Measurements from ENCODE around the gene SLC6A7.

SLC6A7 gene

GRCh38 chr5:150175076-150175475 lies 14.8 kb upstream of the SLC6A7 start:
- FAIRE-seq: no peak

GRCh38 chr5:150175536-150175935 lies 14.3 kb upstream of the SLC6A7 start:
- no peak for FAIRE-seq

GRCh38 chr5:150176745-150177477 lies 13.0 kb upstream of the SLC6A7 start:
- FAIRE-seq: no peak

GRCh38 chr5:150177721-150178120 lies 12.1 kb upstream of the SLC6A7 start:
- FAIRE-seq: no peak

GRCh38 chr5:150178262-150178661 lies 11.6 kb upstream of the SLC6A7 start:
- no peak for FAIRE-seq

GRCh38 chr5:150179019-150179620 lies 10.7 kb upstream of the SLC6A7 start:
- FAIRE-seq: no peak

GRCh38 chr5:150180241-150181026 lies 9.4 kb upstream of the SLC6A7 start:
- no peak for FAIRE-seq

- FAIRE-seq: no peak
These were observed 8.8 kb upstream of the SLC6A7 start for GRCh38 chr5:150181027-150181426.

GRCh38 chr5:150181766-150182545 lies 7.9 kb upstream of the SLC6A7 start:
- no peak for FAIRE-seq

- FAIRE-seq: no peak
These were observed 7.1 kb upstream of the SLC6A7 start for GRCh38 chr5:150182774-150183173.

GRCh38 chr5:150183436-150183835 lies 6.4 kb upstream of the SLC6A7 start:
- FAIRE-seq: no peak

GRCh38 chr5:150184006-150184405 lies 5.9 kb upstream of the SLC6A7 start:
- no peak for FAIRE-seq

- no peak for FAIRE-seq
These were observed 4.6 kb upstream of the SLC6A7 start for GRCh38 chr5:150184990-150185912.

- no peak for FAIRE-seq
These were observed 3.7 kb upstream of the SLC6A7 start for GRCh38 chr5:150186137-150186536.

- FAIRE-seq: no peak
These were observed 3.0 kb upstream of the SLC6A7 start for GRCh38 chr5:150186897-150187296.

- FAIRE-seq: no peak
These were observed 1.6 kb upstream of the SLC6A7 start for GRCh38 chr5:150188146-150188842.

GRCh38 chr5:150189326-150189725 lies 536 bp upstream of the SLC6A7 start:
- FAIRE-seq: no peak

- FAIRE-seq: no peak
These were observed 679 bp downstream of the SLC6A7 start for GRCh38 chr5:150190503-150190979.

- no peak for FAIRE-seq
These were observed 1.1 kb downstream of the SLC6A7 start for GRCh38 chr5:150190987-150191386.

- no peak for FAIRE-seq
These were observed 2.6 kb downstream of the SLC6A7 start for GRCh38 chr5:150192462-150192861.
